Fibroblast of lung (primary cell): ENCODE measurements around the gene MTREX. TPM values are rescaled to one million over a fixed set of nuclear protein-coding genes. Genes with fewer than 3 reads are reported as not detected.

Experiments used
- DNase-seq, 2 donors: peaks; one replicate each; pipeline versions ENCODE4 v3.0.0 to v3.0.0-alpha.2; 2010; ENCODE audit warnings: low read depth in 2 of 2
- H2AFZ ChIP-seq: 2 replicates; pipeline ENCODE4 v1.5.1; 2012; ENCODE audit warnings: low read length, control low read depth, inconsistent platforms
- H3K27ac ChIP-seq: 2 replicates; pipeline ENCODE4 v1.5.1; 2011; ENCODE audit warnings: low read length, control low read depth; ENCODE audit not compliant: insufficient read depth
- H3K27me3 ChIP-seq: 2 replicates; pipeline ENCODE4 v1.5.1; 2011; ENCODE audit warnings: mild to moderate bottlenecking, low read length; ENCODE audit not compliant: control insufficient read depth, insufficient read depth
- H3K36me3 ChIP-seq: 2 replicates; pipeline ENCODE4 v1.5.1; 2011; ENCODE audit warnings: low read length; ENCODE audit not compliant: control insufficient read depth, insufficient read depth
- H3K4me1 ChIP-seq: 2 replicates; pipeline ENCODE4 v1.5.1; 2011; ENCODE audit warnings: low read length; ENCODE audit not compliant: control insufficient read depth, insufficient read depth; ENCODE audit errors: extremely low read depth
- H3K4me2 ChIP-seq: 2 replicates; pipeline ENCODE4 v1.5.1; 2011; ENCODE audit warnings: low read length, control low read depth; ENCODE audit not compliant: insufficient read depth; ENCODE audit errors: extremely low read depth
- H3K4me3 ChIP-seq, 4 experiments: fragments of 200-600 bp in 1 of 4; sonication (generic) in 1 of 4; replicated peaks in 1 of 4; 2 replicates each; pipeline ENCODE4 v1.5.1; 2011 to 2016; ENCODE audit warnings: low read length in 4 of 4, low read depth in 3 of 4, mild to moderate bottlenecking in 3 of 4, control low read depth in 2 of 4, inconsistent platforms in 1 of 4, mixed read lengths in 1 of 4; ENCODE audit not compliant: insufficient read depth in 1 of 4; ENCODE audit errors: control extremely low read depth in 1 of 4
- H3K79me2 ChIP-seq: 2 replicates; pipeline ENCODE4 v1.5.1; 2012; ENCODE audit warnings: mild to moderate bottlenecking, low read length, inconsistent platforms; ENCODE audit not compliant: control insufficient read depth, insufficient read depth
- H3K9ac ChIP-seq: 2 replicates; pipeline ENCODE4 v1.5.1; 2011; ENCODE audit warnings: mild to moderate bottlenecking, low read length, control low read depth; ENCODE audit not compliant: insufficient read depth
- H3K9me3 ChIP-seq: 2 replicates; pipeline ENCODE4 v1.5.1; 2012; ENCODE audit warnings: low read depth, low read length; ENCODE audit not compliant: control insufficient read depth, insufficient read depth
- H4K20me1 ChIP-seq: 2 replicates; pipeline ENCODE4 v1.5.1; 2011; ENCODE audit warnings: low read length; ENCODE audit not compliant: control insufficient read depth, insufficient read depth; ENCODE audit errors: extremely low read depth
- CTCF ChIP-seq, 2 donors: IDR thresholded peaks in 1 of 2; conservative IDR thresholded peaks in 1 of 2; 1 replicate in 1 of 2; 2 replicates in 1 of 2; pipeline ENCODE4 v1.5.1; 2011 to 2012; ENCODE audit warnings: low read length in 2 of 2, control low read depth in 1 of 2, inconsistent platforms in 1 of 2, low read depth in 1 of 2, mild to moderate bottlenecking in 1 of 2
- EZH2 ChIP-seq: IDR thresholded peaks from 2 replicates; pipeline ENCODE4 v1.5.1; 2012; ENCODE audit warnings: low read length, control low read depth, mild to moderate bottlenecking; ENCODE audit errors: missing control alignments
- polyA plus RNA-seq, 2 donors: library from polyadenylated mRNA; depleted of rRNA in 1 of 2; stranded (reverse) in 1 of 2; unstranded in 1 of 2; fragments of >200 nt; gene quantifications; 2 replicates each; pipeline ENCODE4 v1.2.1, GENCODE V29; 2011 to 2012; ENCODE audit warnings: missing spikeins in 1 of 2
- total RNA-seq: library from RNA; depleted of rRNA; stranded (reverse); fragments of >200 nt; gene quantifications from 2 replicates; pipeline ENCODE4 v1.2.1, GENCODE V29; 2014

MTREX gene
- total and polyA plus RNA-seq, 2 donors (not counting 1 experiment from before 2014, with no cell fraction given): 54.1 to 85.7 TPM

GRCh38 chr5:55453211-55453610 lies 145.4 kb downstream of the MTREX start:
- DNase-seq: no peak
- no peaks in the 10 kb centered on the region for H4K20me1 ChIP-seq
- H3K79me2 ChIP-seq: no peaks in the 10 kb centered on the region

GRCh38 chr5:55454282-55454681 lies 146.5 kb downstream of the MTREX start:
- H3K27ac ChIP-seq: no peak overlapping the region
- H3K9me3 ChIP-seq: no peaks in the 10 kb centered on the region
- H3K79me2 ChIP-seq: no peaks in the 10 kb centered on the region
- H3K4me1 ChIP-seq: no peaks in the 10 kb centered on the region
- no peak for DNase-seq
- no peak overlapping the region for H3K4me2 ChIP-seq
- no peaks in the 10 kb centered on the region for H4K20me1 ChIP-seq
- no peak overlapping the region for H3K9ac ChIP-seq
- H3K4me3 ChIP-seq: no peak overlapping the region
- H3K36me3 ChIP-seq: no peaks in the 10 kb centered on the region
- TF ChIP-seq CTCF (conservative IDR thresholded peaks at IDR 0.05 in 1 of 2, IDR thresholded peaks at IDR 0.05 in 1 of 2; ENCODE audit: low read depth in 1 of 2, low read length in 2 of 2) (no peak), EZH2 (no peak)
- H3K27me3 ChIP-seq: no peaks in the 10 kb centered on the region
- no peak overlapping the region for H2AFZ ChIP-seq

More at GRCh38 chr5:55453211-55453610, 145.4 kb downstream of the MTREX start:
- no peak overlapping the region for H3K9ac ChIP-seq
- no peak overlapping the region for H3K27ac ChIP-seq
- TF ChIP-seq EZH2 (no peak), CTCF (conservative IDR thresholded peaks at IDR 0.05 in 1 of 2, IDR thresholded peaks at IDR 0.05 in 1 of 2; ENCODE audit: low read depth in 1 of 2, low read length in 2 of 2) (no peak)
- no peak overlapping the region for H3K4me3 ChIP-seq
- no peaks in the 10 kb centered on the region for H3K27me3 ChIP-seq
- no peak overlapping the region for H2AFZ ChIP-seq
- no peaks in the 10 kb centered on the region for H3K36me3 ChIP-seq
- H3K4me2 ChIP-seq: no peak overlapping the region
- H3K4me1 ChIP-seq: no peaks in the 10 kb centered on the region
- no peaks in the 10 kb centered on the region for H3K9me3 ChIP-seq

GRCh38 chr5:55456216-55456895 lies 148.6 kb downstream of the MTREX start:
- DNase-seq: peak; percentile 69 to 74
- Histone ChIP-seq H3K4me2 (no peak overlapping the region), H3K9me3 (no peaks in the 10 kb centered on the region), H3K27ac (no peak overlapping the region), H2AFZ (no peak overlapping the region), H3K27me3 (no peaks in the 10 kb centered on the region), H4K20me1 (no peaks in the 10 kb centered on the region), H3K4me1 (no peaks in the 10 kb centered on the region), H3K9ac (no peak overlapping the region), H3K4me3 (no peak overlapping the region), H3K79me2 (no peaks in the 10 kb centered on the region), H3K36me3 (no peaks in the 10 kb centered on the region)
- no peak for TF ChIP-seq CTCF (conservative IDR thresholded peaks at IDR 0.05 in 1 of 2, IDR thresholded peaks at IDR 0.05 in 1 of 2; ENCODE audit: low read depth in 1 of 2, low read length in 2 of 2)
- no peak for TF ChIP-seq EZH2
